PFSK-1 (cell line): ENCODE results near the gene VPS13A.

ENCODE experiments used
- POLR2AphosphoS5 ChIP-seq: IDR thresholded peaks from 2 replicates; pipeline ENCODE4 v1.6.1; 2012; ENCODE audit warnings: low read depth, mild to moderate bottlenecking, control low read depth, low read length, moderate library complexity
- REST ChIP-seq, 2 experiments: IDR thresholded peaks; 2 replicates each; pipeline versions ENCODE4 v1.6.1 to v1.8.0; 2011 to 2012; ENCODE audit warnings: low read depth in 2 of 2, low read length in 2 of 2, control low read depth in 1 of 2, inconsistent platforms in 1 of 2, mild to moderate bottlenecking in 1 of 2, moderate library complexity in 1 of 2; ENCODE audit not compliant: insufficient read depth in 1 of 2
- SIN3A ChIP-seq: IDR thresholded peaks from 2 replicates; pipeline ENCODE4 v1.6.1; 2012; ENCODE audit warnings: mild to moderate bottlenecking, low read length, moderate library complexity, borderline replicate concordance; ENCODE audit not compliant: insufficient read depth
- TAF1 ChIP-seq: IDR thresholded peaks from 2 replicates; pipeline ENCODE4 v1.6.1; 2012; ENCODE audit warnings: low read length, control low read depth, borderline replicate concordance; ENCODE audit not compliant: insufficient read depth

DNA sequence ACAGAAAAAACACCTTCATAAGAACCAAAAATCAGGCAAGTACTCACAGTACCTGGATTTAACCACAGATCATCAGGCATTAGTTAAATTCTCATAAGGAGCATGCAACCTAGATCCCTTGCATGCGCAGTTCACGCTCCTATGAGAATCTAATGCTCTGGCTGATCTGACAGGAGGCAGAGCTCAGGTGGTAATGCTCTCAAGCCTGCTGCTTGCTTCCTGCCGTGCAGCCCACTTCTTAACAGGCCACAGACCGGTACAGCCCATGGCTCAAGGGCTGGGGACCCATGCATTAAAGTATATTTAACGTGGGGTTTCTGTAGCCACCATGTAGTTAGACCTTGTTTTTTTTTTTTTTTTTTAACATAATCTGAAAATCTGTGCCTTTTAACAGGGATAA is 147.7 kb downstream of the VPS13A start:
- no peak for TF ChIP-seq SIN3A
- no peak for TF ChIP-seq POLR2AphosphoS5
- TF ChIP-seq REST (IDR thresholded peaks at IDR 0.05; ENCODE audit: insufficient read depth in 1 of 2, low read depth in 2 of 2, low read length in 2 of 2) = no peak
- TF ChIP-seq TAF1 = no peak
